GM12892 (cell line): ENCODE data around the gene EPN3.

Experiments
- POLR2A ChIP-seq: IDR thresholded peaks from 2 replicates; pipeline ENCODE4 v1.6.1; 2011; ENCODE audit warnings: low read depth, low read length, control low read depth
- POLR2AphosphoS5 ChIP-seq: IDR thresholded peaks from 2 replicates; pipeline ENCODE4 v1.6.1; 2011; ENCODE audit warnings: low read depth, low read length, control low read depth

- TF ChIP-seq POLR2A (no peak), POLR2AphosphoS5 (no peak)
These were observed 51.1 kb downstream of the EPN3 start for GRCh38 chr17:50583641-50584040.
